ENCODE results near the gene TYW1B. TPM values are rescaled to one million over a fixed set of nuclear protein-coding genes. Genes with fewer than 3 reads are reported as not detected.
"Not testable (repeated sequence)": the region's sequence is repeated elsewhere in the genome, so short reads cannot be mapped to it uniquely, and the experiment has no call there.

The TYW1B gene
- total RNA-seq, 1 experiment from 2014 or later, result 5.5 TPM

GRCh38 chr7:72531048-72531447, 297.0 kb downstream of the TYW1B start:
- not testable (repeated sequence) for H3K9me3 ChIP-seq (ENCODE audit: control insufficient read depth, low read depth, low read length); H3K4me3 Mint-ChIP-seq

More at GRCh38 chr7:72531048-72531447, 297.0 kb downstream of the TYW1B start:
- not testable (repeated sequence) for H3K27ac ChIP-seq (ENCODE audit: insufficient read length, low read depth, low read length); H3K79me2 ChIP-seq (ENCODE audit: insufficient read depth, low read length); H3K27ac Mint-ChIP-seq; H2AFZ ChIP-seq (ENCODE audit: low read length); H4K8ac ChIP-seq (replicated peaks; ENCODE audit: insufficient read length, low read depth, low read length); H2BK120ac ChIP-seq (ENCODE audit: low read depth, low read length, poor library complexity, severe bottlenecking); H3K9me3 Mint-ChIP-seq; H2BK12ac ChIP-seq (ENCODE audit: insufficient read length, low read depth, low read length); H3K27me3 Mint-ChIP-seq (ENCODE audit: low read depth); H2BK20ac ChIP-seq (ENCODE audit: low read depth, low read length, poor library complexity, severe bottlenecking); H3K4me1 ChIP-seq (ENCODE audit: insufficient read depth, low read length); H3K4ac ChIP-seq (ENCODE audit: low read depth, low read length); H3K23me2 ChIP-seq (ENCODE audit: insufficient read length, low read depth, low read length, poor library complexity, severe bottlenecking); H3K4me1 Mint-ChIP-seq; H2BK5ac ChIP-seq (ENCODE audit: insufficient read length, low read length); H4K20me1 ChIP-seq (ENCODE audit: control insufficient read depth, insufficient read depth, insufficient read length); H2BK15ac ChIP-seq (ENCODE audit: low read depth, low read length); H4K5ac ChIP-seq (ENCODE audit: insufficient read length, low read depth, low read length); H3K56ac ChIP-seq (ENCODE audit: insufficient read length, low read depth, low read length); H3T11ph ChIP-seq (ENCODE audit: low read length); H3K27me3 ChIP-seq (ENCODE audit: insufficient read depth, low read length); H3K23ac ChIP-seq (ENCODE audit: insufficient read length, low read depth, low read length); H2AK5ac ChIP-seq (ENCODE audit: insufficient read length, low read length); H3K79me1 ChIP-seq (ENCODE audit: insufficient read depth, low read depth, low read length, poor library complexity, severe bottlenecking); H4K91ac ChIP-seq (ENCODE audit: insufficient read length, low read depth, low read length); H3K14ac ChIP-seq (ENCODE audit: insufficient read depth, low read length); H3K9ac ChIP-seq (ENCODE audit: extremely low read depth, insufficient read length, low read length); DNase-seq; H3K4me2 ChIP-seq (ENCODE audit: insufficient read depth, insufficient read length, low read length); H3K36me3 Mint-ChIP-seq (ENCODE audit: insufficient read depth in 1 of 3, low read depth in 3 of 3); H3K18ac ChIP-seq (ENCODE audit: insufficient read length, low read depth, low read length)
- no CpG with 5 or more reads among the region's 3 CpGs for WGBS (ENCODE audit: extremely low coverage, insufficient read length, low lambda C conversion rate)

Small RNA genes within 50 kb of the gene (microRNA-seq; reads per million reads assigned to microRNA genes)
- gene MIR4650-2 (ENCODE audit: borderline microRNAs expressed), result not detected

Other genes with a start within 250 kb of the TYW1B start
- 79.0 and 80.2 TPM in 2 replicates for gene POM121, start 96.9 kb upstream of the TYW1B start, total RNA-seq (2021)
- 0.26 TPM in 1 of 2 replicates, not detected in the other for gene TRIM74, start 141.3 kb upstream of the TYW1B start, total RNA-seq (2021)
- gene SPDYE8, start 201.6 kb upstream of the TYW1B start, total RNA-seq (2021), result not detected in 2 replicates
- gene SPDYE11, start 229.7 kb upstream of the TYW1B start, total RNA-seq (2021), result not detected in 2 replicates

Measured in H9 (cell line).